Measurements from ENCODE around the gene NUMB. TPM values are rescaled to one million over a fixed set of nuclear protein-coding genes. Genes with fewer than 3 reads are reported as not detected.
"Not testable (repeated sequence)": the region's sequence is repeated elsewhere in the genome, so short reads cannot be mapped to it uniquely, and the experiment has no call there.

Gene NUMB
- total and polyA plus RNA-seq, 2 donors (not counting 3 experiments of a cell fraction or from before 2014, with no cell fraction given) = 128 to 164 TPM

- BruUV-seq (replicated peaks) = no TSS peak
- Histone ChIP-seq H3K27me3 (ENCODE audit: control insufficient read depth in 2 of 2, insufficient read depth in 2 of 2, low read length in 2 of 2) (no peaks in the 10 kb centered on the region), H3K9ac (replicated peaks; ENCODE audit: extremely low read depth, insufficient read depth, low read length) (no peak overlapping the region), H3K4me3 (replicated peaks in 1 of 3; ENCODE audit: insufficient read depth in 1 of 3, low read depth in 1 of 3, low read length in 3 of 3) (no peak overlapping the region), H3K9me3 (replicated peaks; ENCODE audit: control insufficient read depth, insufficient read depth, low read length) (no peaks in the 10 kb centered on the region), H3K4me1 (ENCODE audit: control insufficient read depth, extremely low read depth, insufficient read depth, low read length) (no peaks in the 10 kb centered on the region), H3K36me3 (ENCODE audit: control insufficient read depth in 2 of 2, extremely low read depth in 1 of 2, insufficient read depth in 2 of 2, low read length in 2 of 2) (peaks cover 0 to 2% of the 10 kb centered on the region in 2 experiments), H2AFZ (ENCODE audit: low read depth, low read length) (no peak overlapping the region), H3K79me2 (ENCODE audit: control insufficient read depth, insufficient read depth, low read length) (peaks cover 9% of the 10 kb centered on the region), H4K20me1 (replicated peaks; ENCODE audit: control insufficient read depth, extremely low read depth, insufficient read depth, low read length) (no peaks in the 10 kb centered on the region), H3K4me2 (ENCODE audit: insufficient read depth, low read length) (no peak overlapping the region), H3K27ac (ENCODE audit: insufficient read depth, low read depth, low read length) (no peak overlapping the region), H3K9me1 (replicated peaks; ENCODE audit: control insufficient read depth, extremely low read depth, insufficient read depth, low read length) (no peaks in the 10 kb centered on the region)
- DNase-seq (ENCODE audit: low read depth, low spot score) (no peak), FAIRE-seq (no peak)
- dilution Hi-C loops (cut with MboI; ENCODE audit: extremely low pct_ligation_motif_present, low sequenced_read_pairs) (no loop called here), intact Hi-C loops (cut with micrococcal nuclease) (no loop called here)
- no peak for TF ChIP-seq GATA2 (IDR thresholded peaks at IDR 0.05; ENCODE audit: insufficient read depth, insufficient read length, low read depth, low read length)
- no peak for TF ChIP-seq POLR2A (IDR thresholded peaks at IDR 0.05; ENCODE audit: low read depth, low read length)
- ChIA-PET CTCF (interaction anchor here (0.7 to 2.3 kb wide), 6 partner anchors 9 to 114 kb away, joined by 3 to 9 read pairs (median 3); no protein-coding TSS in a partner anchor), POLR2A (interaction anchor here (0.6 kb wide), 1 partner anchor 8 kb away, joined by 5 read pairs; no protein-coding TSS in a partner anchor)
These were observed 100.2 kb downstream of the NUMB start for GRCh38 chr14:73358187-73358586.

DNA sequence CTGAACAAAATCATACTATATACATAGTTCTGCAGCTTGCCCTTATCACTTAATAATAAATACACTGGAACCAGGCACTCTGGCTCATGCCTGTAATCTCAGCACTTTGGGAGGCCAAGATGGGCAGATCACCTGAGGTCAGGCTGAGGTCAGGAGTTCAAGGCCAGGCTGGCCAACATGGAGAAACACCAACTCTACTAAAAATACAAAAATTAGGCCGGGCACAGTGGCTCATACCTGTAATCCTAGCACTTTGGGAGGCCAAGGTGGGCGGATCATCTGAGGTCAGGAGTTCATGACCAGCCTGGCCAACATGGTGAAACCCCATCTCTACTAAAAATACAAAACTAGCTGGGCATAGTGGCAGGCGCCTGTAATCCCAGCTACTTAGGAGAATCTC is 109.3 kb downstream of the NUMB start:
- H3K27me3 ChIP-seq (ENCODE audit: control insufficient read depth in 2 of 2, insufficient read depth in 2 of 2, low read length in 2 of 2); H3K4me1 ChIP-seq (ENCODE audit: control insufficient read depth, extremely low read depth, insufficient read depth, low read length); dilution Hi-C loops (cut with MboI; ENCODE audit: extremely low pct_ligation_motif_present, low sequenced_read_pairs); H3K4me3 ChIP-seq (replicated peaks in 1 of 3; ENCODE audit: insufficient read depth in 1 of 3, low read depth in 1 of 3, low read length in 3 of 3); DNase-seq (ENCODE audit: low read depth, low spot score); intact Hi-C loops (cut with micrococcal nuclease); FAIRE-seq; H3K9ac ChIP-seq (replicated peaks; ENCODE audit: extremely low read depth, insufficient read depth, low read length); POLR2A ChIA-PET; H3K36me3 ChIP-seq (ENCODE audit: control insufficient read depth in 2 of 2, extremely low read depth in 1 of 2, insufficient read depth in 2 of 2, low read length in 2 of 2); H3K9me3 ChIP-seq (replicated peaks; ENCODE audit: control insufficient read depth, insufficient read depth, low read length); H3K4me2 ChIP-seq (ENCODE audit: insufficient read depth, low read length); H3K27ac ChIP-seq (ENCODE audit: insufficient read depth, low read depth, low read length); H3K9me1 ChIP-seq (replicated peaks; ENCODE audit: control insufficient read depth, extremely low read depth, insufficient read depth, low read length); BruUV-seq (replicated peaks); H2AFZ ChIP-seq (ENCODE audit: low read depth, low read length): not testable (repeated sequence)
- CTCF ChIA-PET = interaction anchor here (0.7 kb wide), 1 partner anchor 12 kb away, joined by 3 read pairs; no protein-coding TSS in a partner anchor
- H4K20me1 ChIP-seq (replicated peaks; ENCODE audit: control insufficient read depth, extremely low read depth, insufficient read depth, low read length) = peaks cover 11% of the 10 kb centered on the region
- H3K79me2 ChIP-seq (ENCODE audit: control insufficient read depth, insufficient read depth, low read length) = peaks cover 17% of the 10 kb centered on the region

Data from endothelial cell of umbilical vein (primary cell).